Measurements from ENCODE around the gene TMEM213. TPM values are rescaled to one million over a fixed set of nuclear protein-coding genes. Genes with fewer than 3 reads are reported as not detected.

TMEM213 gene
- total and polyA plus RNA-seq, 2 of the 8 experiments (the other 6 are each of a cell fraction or from before 2014, with no cell fraction given), result 0.21 to 0.67 TPM

- no peak for TF ChIP-seq CHD7 (IDR thresholded peaks at IDR 0.05; ENCODE audit: insufficient replicate concordance, low read length)
- TF ChIP-seq YY1 (IDR thresholded peaks at IDR 0.05; ENCODE audit: low read depth, low read length), result 0 out of 2 replicates have a peak, but pooled peaks have one; percentile 36
- TF ChIP-seq SIX5 (IDR thresholded peaks at IDR 0.05; ENCODE audit: low read depth, low read length), result no peak
- TF ChIP-seq POU5F1 (IDR thresholded peaks at IDR 0.05; ENCODE audit: low read depth, low read length), result no peak
- no peak for TF ChIP-seq RNF2 (IDR thresholded peaks at IDR 0.05; ENCODE audit: borderline replicate concordance, low read depth, low read length, missing control alignments, poor library complexity, severe bottlenecking)
- no peak for TF ChIP-seq CTBP2 (IDR thresholded peaks at IDR 0.05; ENCODE audit: borderline replicate concordance, insufficient read depth, insufficient read length, low read length)
- no peak for TF ChIP-seq CBX5 (IDR thresholded peaks at IDR 0.05; ENCODE audit: low read depth, low read length)
- TF ChIP-seq CHD1 (IDR thresholded peaks at IDR 0.05; ENCODE audit: low read depth, low read length), result no peak
- no peak for TF ChIP-seq CHD2 (IDR thresholded peaks at IDR 0.05; ENCODE audit: low read length)
- TF ChIP-seq SUZ12 (IDR thresholded peaks at IDR 0.05; ENCODE audit: low read length), result no peak
Observed at GRCh38 chr7:138842111-138842510, 44.3 kb downstream of the TMEM213 start (continued).

All from H1 (cell line).